MG63 (cell line): ENCODE results near the gene ESRRG. TPM values are rescaled to one million over a fixed set of nuclear protein-coding genes. Genes with fewer than 3 reads are reported as not detected.

ENCODE experiments used
- DNase-seq: peaks from one replicate; pipeline ENCODE4 v3.0.0-alpha.2; 2020
- H3K27me3 ChIP-seq: fragments of 250-450 bp; sonication (Bioruptor Pico); 2 replicates; pipeline ENCODE4 v1.5.1; 2020; ENCODE audit warnings: mild to moderate bottlenecking, moderate library complexity
- H3K36me3 ChIP-seq: fragments of 250-450 bp; sonication (Bioruptor Pico); 2 replicates; pipeline ENCODE4 v1.5.1; 2020; ENCODE audit warnings: mild to moderate bottlenecking, moderate library complexity
- H3K4me3 ChIP-seq: fragments of 250-450 bp; sonication (Bioruptor Pico); 2 replicates; pipeline ENCODE4 v1.5.1; 2020; ENCODE audit warnings: mild to moderate bottlenecking, moderate library complexity
- H3K9me3 ChIP-seq: fragments of 250-450 bp; sonication (Bioruptor Pico); 2 replicates; pipeline ENCODE4 v1.5.1; 2020; ENCODE audit warnings: mild to moderate bottlenecking, moderate library complexity
- total RNA-seq: library from RNA; depleted of rRNA; stranded (reverse); fragments of >200 nt; shearing (Covaris generic); gene quantifications from 2 replicates; pipeline ENCODE4 v1.2.3, GENCODE V29; 2014; ENCODE audit warnings: low replicate concordance

ESRRG gene
- total RNA-seq, 1 experiment from 2014 or later: 0.26 TPM

- no peak overlapping the region for H3K4me3 ChIP-seq
- DNase-seq: no peak
- no peaks in the 10 kb centered on the region for H3K36me3 ChIP-seq
- no peaks in the 10 kb centered on the region for H3K9me3 ChIP-seq
- H3K27me3 ChIP-seq: no peaks in the 10 kb centered on the region
Observed at GRCh38 chr1:216665856-216666255, 57.4 kb downstream of the ESRRG start.

- no peak for DNase-seq
- no peaks in the 10 kb centered on the region for H3K27me3 ChIP-seq
- H3K9me3 ChIP-seq: no peaks in the 10 kb centered on the region
- no peak overlapping the region for H3K4me3 ChIP-seq
- no peaks in the 10 kb centered on the region for H3K36me3 ChIP-seq
Observed at GRCh38 chr1:216665406-216665805, 57.8 kb downstream of the ESRRG start.

GRCh38 chr1:216662681-216663080, 60.5 kb downstream of the ESRRG start:
- H3K9me3 ChIP-seq: no peaks in the 10 kb centered on the region
- no peak overlapping the region for H3K4me3 ChIP-seq
- no peaks in the 10 kb centered on the region for H3K27me3 ChIP-seq
- no peaks in the 10 kb centered on the region for H3K36me3 ChIP-seq
- no peak for DNase-seq

GRCh38 chr1:216660561-216660960, 62.7 kb downstream of the ESRRG start:
- no peaks in the 10 kb centered on the region for H3K36me3 ChIP-seq
- H3K4me3 ChIP-seq: no peak overlapping the region
- no peaks in the 10 kb centered on the region for H3K27me3 ChIP-seq
- DNase-seq: no peak
- no peaks in the 10 kb centered on the region for H3K9me3 ChIP-seq

- no peak overlapping the region for H3K4me3 ChIP-seq
- H3K36me3 ChIP-seq: no peaks in the 10 kb centered on the region
- H3K27me3 ChIP-seq: no peaks in the 10 kb centered on the region
- no peak for DNase-seq
- H3K9me3 ChIP-seq: no peaks in the 10 kb centered on the region
Observed at GRCh38 chr1:216653001-216653400, 70.2 kb downstream of the ESRRG start.

- no peak for DNase-seq
- Histone ChIP-seq H3K4me3 (no peak overlapping the region), H3K9me3 (no peaks in the 10 kb centered on the region), H3K27me3 (no peaks in the 10 kb centered on the region), H3K36me3 (no peaks in the 10 kb centered on the region)
Observed at GRCh38 chr1:216651826-216652418, 71.3 kb downstream of the ESRRG start.

GRCh38 chr1:216643176-216643575, 80.1 kb downstream of the ESRRG start:
- Histone ChIP-seq H3K27me3 (no peaks in the 10 kb centered on the region), H3K9me3 (no peaks in the 10 kb centered on the region), H3K36me3 (no peaks in the 10 kb centered on the region), H3K4me3 (no peak overlapping the region)
- no peak for DNase-seq

- no peaks in the 10 kb centered on the region for H3K27me3 ChIP-seq
- no peaks in the 10 kb centered on the region for H3K9me3 ChIP-seq
- H3K36me3 ChIP-seq: no peaks in the 10 kb centered on the region
- no peak for DNase-seq
- H3K4me3 ChIP-seq: no peak overlapping the region
Observed at GRCh38 chr1:216641669-216642460, 81.4 kb downstream of the ESRRG start.

GRCh38 chr1:216640100-216640499, 83.1 kb downstream of the ESRRG start:
- Histone ChIP-seq H3K4me3 (no peak overlapping the region), H3K27me3 (no peaks in the 10 kb centered on the region), H3K36me3 (no peaks in the 10 kb centered on the region), H3K9me3 (no peaks in the 10 kb centered on the region)
- no peak for DNase-seq

GRCh38 chr1:216632980-216633379, 90.2 kb downstream of the ESRRG start:
- Histone ChIP-seq H3K4me3 (no peak overlapping the region), H3K36me3 (no peaks in the 10 kb centered on the region), H3K9me3 (no peaks in the 10 kb centered on the region), H3K27me3 (no peaks in the 10 kb centered on the region)
- no peak for DNase-seq

- no peak for DNase-seq
- no peaks in the 10 kb centered on the region for H3K9me3 ChIP-seq
- no peaks in the 10 kb centered on the region for H3K27me3 ChIP-seq
- no peaks in the 10 kb centered on the region for H3K36me3 ChIP-seq
- H3K4me3 ChIP-seq: no peak overlapping the region
Observed at GRCh38 chr1:216630532-216630931, 92.7 kb downstream of the ESRRG start.

- DNase-seq: no peak
- Histone ChIP-seq H3K36me3 (no peaks in the 10 kb centered on the region), H3K27me3 (no peaks in the 10 kb centered on the region), H3K9me3 (no peaks in the 10 kb centered on the region), H3K4me3 (no peak overlapping the region)
Observed at GRCh38 chr1:216627252-216627651, 96.0 kb downstream of the ESRRG start.

- no peaks in the 10 kb centered on the region for H3K9me3 ChIP-seq
- peak; percentile 45 for DNase-seq
- H3K27me3 ChIP-seq: no peaks in the 10 kb centered on the region
- H3K36me3 ChIP-seq: no peaks in the 10 kb centered on the region
- H3K4me3 ChIP-seq: no peak overlapping the region
Observed at GRCh38 chr1:216626394-216627067, 96.7 kb downstream of the ESRRG start.

GRCh38 chr1:216621536-216621935, 101.7 kb downstream of the ESRRG start:
- no peak overlapping the region for H3K4me3 ChIP-seq
- H3K9me3 ChIP-seq: no peaks in the 10 kb centered on the region
- H3K36me3 ChIP-seq: no peaks in the 10 kb centered on the region
- no peak for DNase-seq
- H3K27me3 ChIP-seq: no peaks in the 10 kb centered on the region

- no peak for DNase-seq
- H3K9me3 ChIP-seq: no peaks in the 10 kb centered on the region
Observed at GRCh38 chr1:216617081-216617875, 106.0 kb downstream of the ESRRG start.

GRCh38 chr1:216616425-216616824, 106.8 kb downstream of the ESRRG start:
- no peak for DNase-seq
- Histone ChIP-seq H3K36me3 (no peaks in the 10 kb centered on the region), H3K27me3 (no peaks in the 10 kb centered on the region), H3K9me3 (no peaks in the 10 kb centered on the region), H3K4me3 (no peak overlapping the region)

More at GRCh38 chr1:216617081-216617875, 106.0 kb downstream of the ESRRG start:
- Histone ChIP-seq H3K27me3 (no peaks in the 10 kb centered on the region), H3K36me3 (no peaks in the 10 kb centered on the region), H3K4me3 (no peak overlapping the region)
